Stimulated activated naive CD8-positive, alpha-beta T cell treated with anti-CD3 and anti-CD28 coated beads, Interleukin-15, Interleukin-2, amounts not matched to agents 100 ng/mL and 50 ng/mL, for 24 hours (primary cell): ENCODE data around the gene DEGS1.

Source experiments
- H3K27ac Mint-ChIP-seq: one replicate; pipeline ENCODE4 v1.8.0; 2021; ENCODE audit warnings: mild to moderate bottlenecking, mixed read lengths
- H3K27me3 Mint-ChIP-seq: one replicate; pipeline ENCODE4 v1.8.0; 2021; ENCODE audit warnings: mixed read lengths
- H3K36me3 Mint-ChIP-seq: one replicate; pipeline ENCODE4 v1.8.0; 2021; ENCODE audit warnings: low read depth, mixed read lengths
- H3K4me1 Mint-ChIP-seq: one replicate; pipeline ENCODE4 v1.8.0; 2021; ENCODE audit warnings: low read depth, mixed read lengths
- H3K4me3 Mint-ChIP-seq: one replicate; pipeline ENCODE4 v1.8.0; 2021; ENCODE audit warnings: mild to moderate bottlenecking, mixed read lengths
- H3K9me3 Mint-ChIP-seq: one replicate; pipeline ENCODE4 v1.8.0; 2021; ENCODE audit warnings: mixed read lengths

DEGS1 gene

GRCh38 chr1:224182866-224183590, at the start of gene DEGS1:
Gene DEGS1 (plus strand): TSS chr1:224183240. CDS start chr1:224183337, 97 bp downstream.
- Mint-ChIP-seq H3K4me1 (peaks cover 50% of the 10 kb centered on the region), H3K4me3 (peak within 1 kb of the TSS; percentile 96), H3K27me3 (no peaks in the 10 kb centered on the region), H3K9me3 (no peaks in the 10 kb centered on the region), H3K36me3 (peaks cover 27% of the 10 kb centered on the region), H3K27ac (peak within 1 kb of the TSS; percentile 96)

GRCh38 chr1:224133741-224134299, 49.2 kb upstream of the DEGS1 start:
- no peaks in the 10 kb centered on the region for H3K9me3 Mint-ChIP-seq
- H3K27ac Mint-ChIP-seq: no peak overlapping the region
- no peak overlapping the region for H3K4me3 Mint-ChIP-seq
- H3K27me3 Mint-ChIP-seq: no peaks in the 10 kb centered on the region
- H3K36me3 Mint-ChIP-seq: peaks cover 45% of the 10 kb centered on the region
- no peaks in the 10 kb centered on the region for H3K4me1 Mint-ChIP-seq

- Mint-ChIP-seq H3K4me1 (no peaks in the 10 kb centered on the region), H3K4me3 (no peak overlapping the region), H3K27me3 (no peaks in the 10 kb centered on the region), H3K27ac (no peak overlapping the region), H3K9me3 (no peaks in the 10 kb centered on the region), H3K36me3 (peaks cover 35% of the 10 kb centered on the region)
Measured at GRCh38 chr1:224137518-224137917, 45.5 kb upstream of the DEGS1 start.

DNA sequence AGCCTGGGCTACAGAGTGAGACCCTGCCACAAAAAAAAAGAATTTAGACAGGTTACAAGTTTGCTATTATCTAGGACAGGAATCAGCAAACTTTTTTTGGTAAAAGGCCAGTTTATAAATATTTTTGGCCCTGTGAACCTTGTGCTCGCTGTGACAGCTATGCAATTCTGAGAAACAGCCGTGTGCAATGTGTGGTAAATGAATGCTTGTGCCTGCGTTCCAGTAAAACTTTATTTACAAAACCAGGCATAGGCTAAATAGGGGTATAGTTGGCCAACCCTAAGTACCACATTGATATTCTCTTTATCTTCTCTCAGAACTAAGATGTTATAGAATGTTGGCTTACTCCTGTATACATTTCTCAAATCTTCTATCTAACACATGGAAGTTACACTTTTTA, 44.8 kb upstream of the DEGS1 start:
- Mint-ChIP-seq H3K27me3 (no peaks in the 10 kb centered on the region), H3K4me3 (no peak overlapping the region), H3K9me3 (no peaks in the 10 kb centered on the region), H3K27ac (no peak overlapping the region), H3K36me3 (peaks cover 30% of the 10 kb centered on the region), H3K4me1 (no peaks in the 10 kb centered on the region)

GRCh38 chr1:224141693-224142092, 41.3 kb upstream of the DEGS1 start:
- peaks cover 20% of the 10 kb centered on the region for H3K36me3 Mint-ChIP-seq

GRCh38 chr1:224149709-224150108, 33.3 kb upstream of the DEGS1 start:
- Mint-ChIP-seq H3K4me3 (no peak overlapping the region), H3K27me3 (no peaks in the 10 kb centered on the region), H3K27ac (no peak overlapping the region), H3K9me3 (no peaks in the 10 kb centered on the region), H3K36me3 (peaks cover 24% of the 10 kb centered on the region), H3K4me1 (peaks cover 4% of the 10 kb centered on the region)

More at GRCh38 chr1:224141693-224142092, 41.3 kb upstream of the DEGS1 start:
- Mint-ChIP-seq H3K4me3 (no peak overlapping the region), H3K4me1 (no peaks in the 10 kb centered on the region), H3K9me3 (no peaks in the 10 kb centered on the region), H3K27me3 (no peaks in the 10 kb centered on the region), H3K27ac (no peak overlapping the region)

- Mint-ChIP-seq H3K27ac (no peak overlapping the region), H3K4me3 (no peak overlapping the region), H3K36me3 (peaks cover 32% of the 10 kb centered on the region), H3K4me1 (peaks cover 4% of the 10 kb centered on the region), H3K27me3 (no peaks in the 10 kb centered on the region), H3K9me3 (no peaks in the 10 kb centered on the region)
Measured at GRCh38 chr1:224151117-224151516, 31.9 kb upstream of the DEGS1 start.

GRCh38 chr1:224157316-224157715, 25.7 kb upstream of the DEGS1 start:
- H3K4me3 Mint-ChIP-seq: no peak overlapping the region
- H3K4me1 Mint-ChIP-seq: no peaks in the 10 kb centered on the region
- no peaks in the 10 kb centered on the region for H3K27me3 Mint-ChIP-seq
- H3K9me3 Mint-ChIP-seq: no peaks in the 10 kb centered on the region
- H3K27ac Mint-ChIP-seq: no peak overlapping the region
- H3K36me3 Mint-ChIP-seq: peaks cover 37% of the 10 kb centered on the region

DNA sequence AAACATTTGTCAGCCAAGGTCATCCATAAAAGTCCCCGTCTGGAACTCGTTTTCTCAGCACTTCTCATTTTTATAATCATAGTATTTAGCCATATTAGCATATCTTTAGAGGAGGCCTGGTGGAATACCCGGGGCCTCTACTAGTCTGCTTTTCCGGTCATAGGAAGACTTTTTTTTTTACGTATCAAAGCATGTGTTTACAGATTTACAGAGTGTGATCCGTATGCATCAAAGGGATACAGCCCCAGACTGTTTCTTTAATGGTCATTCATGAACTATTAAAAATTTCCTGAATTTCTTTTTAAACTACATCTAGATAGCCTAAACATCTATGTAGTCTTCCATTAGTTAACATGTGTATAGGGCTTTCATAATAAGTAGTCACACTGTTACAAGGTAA, 23.5 kb upstream of the DEGS1 start:
- no peaks in the 10 kb centered on the region for H3K4me1 Mint-ChIP-seq
- no peaks in the 10 kb centered on the region for H3K9me3 Mint-ChIP-seq
- no peak overlapping the region for H3K4me3 Mint-ChIP-seq
- H3K27ac Mint-ChIP-seq: no peak overlapping the region
- no peaks in the 10 kb centered on the region for H3K27me3 Mint-ChIP-seq
- H3K36me3 Mint-ChIP-seq: peaks cover 30% of the 10 kb centered on the region

DNA sequence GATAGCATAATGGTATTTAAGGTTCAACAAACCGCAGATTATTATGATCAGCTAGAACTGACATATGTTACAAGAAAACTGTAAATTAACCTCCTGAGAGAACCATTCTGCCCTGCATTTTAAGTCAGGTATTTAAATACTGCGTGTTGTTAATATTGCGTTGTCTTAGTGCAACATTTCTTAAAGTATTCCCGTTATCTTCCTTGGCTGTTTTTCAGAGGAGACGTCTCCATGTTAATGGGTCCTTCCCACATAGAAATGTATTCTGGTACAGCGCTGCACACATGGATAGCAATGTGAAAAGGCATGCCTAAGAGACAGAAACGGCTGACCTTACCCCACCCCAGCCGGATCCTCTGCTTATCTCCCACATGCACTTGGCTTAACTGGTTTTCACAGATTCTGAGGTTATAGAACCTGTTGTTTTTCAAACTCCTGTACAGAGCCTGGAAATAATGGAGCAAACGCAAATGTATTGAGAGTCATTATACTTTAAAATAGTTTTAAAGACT, 22.8 kb upstream of the DEGS1 start:
- Mint-ChIP-seq H3K4me1 (no peaks in the 10 kb centered on the region), H3K27ac (no peak overlapping the region), H3K27me3 (no peaks in the 10 kb centered on the region), H3K4me3 (no peak overlapping the region), H3K9me3 (no peaks in the 10 kb centered on the region), H3K36me3 (peaks cover 30% of the 10 kb centered on the region)

DNA sequence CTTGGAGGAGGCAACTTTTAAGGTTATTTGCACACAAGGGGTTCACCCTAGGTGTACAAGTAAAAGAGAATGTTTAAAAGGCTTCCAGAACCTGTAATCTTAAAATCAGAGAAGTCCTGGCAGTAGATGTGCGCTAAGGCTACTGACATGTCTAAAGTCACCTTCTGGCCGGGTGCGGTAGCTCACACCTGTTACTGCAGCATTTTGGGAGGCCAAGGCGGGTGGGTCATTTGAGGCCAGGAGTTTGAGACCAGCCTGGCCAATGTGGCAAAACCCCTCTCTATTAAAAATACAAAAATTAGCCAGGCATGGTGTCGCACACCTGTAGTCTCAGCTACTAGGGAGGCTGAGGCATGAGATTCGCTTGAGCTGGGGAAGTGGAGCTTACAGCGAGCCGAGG, 20.3 kb upstream of the DEGS1 start:
- Mint-ChIP-seq H3K9me3 (no peaks in the 10 kb centered on the region), H3K36me3 (peaks cover 15% of the 10 kb centered on the region), H3K4me1 (no peaks in the 10 kb centered on the region), H3K4me3 (no peak overlapping the region), H3K27ac (no peak overlapping the region), H3K27me3 (no peaks in the 10 kb centered on the region)

GRCh38 chr1:224163311-224163710, 19.7 kb upstream of the DEGS1 start:
- Mint-ChIP-seq H3K27me3 (no peaks in the 10 kb centered on the region), H3K9me3 (no peaks in the 10 kb centered on the region), H3K4me3 (no peak overlapping the region), H3K36me3 (peaks cover 10% of the 10 kb centered on the region), H3K4me1 (peaks cover under 1% of the 10 kb centered on the region), H3K27ac (no peak overlapping the region)

- H3K27me3 Mint-ChIP-seq: no peaks in the 10 kb centered on the region
- H3K4me3 Mint-ChIP-seq: peak overlapping the region; percentile 73
- peaks cover 4% of the 10 kb centered on the region for H3K36me3 Mint-ChIP-seq
- H3K4me1 Mint-ChIP-seq: peaks cover 34% of the 10 kb centered on the region
- peaks cover 9% of the 10 kb centered on the region for H3K9me3 Mint-ChIP-seq
- peak overlapping the region; percentile 76 for H3K27ac Mint-ChIP-seq
Measured at GRCh38 chr1:224168859-224169380, 14.1 kb upstream of the DEGS1 start.

- H3K27ac Mint-ChIP-seq: no peak overlapping the region
- H3K4me1 Mint-ChIP-seq: peaks cover 34% of the 10 kb centered on the region
- H3K36me3 Mint-ChIP-seq: peaks cover 4% of the 10 kb centered on the region
- H3K9me3 Mint-ChIP-seq: peaks cover 9% of the 10 kb centered on the region
- no peaks in the 10 kb centered on the region for H3K27me3 Mint-ChIP-seq
- peak overlapping the region; percentile 24 for H3K4me3 Mint-ChIP-seq
Measured at GRCh38 chr1:224169718-224170270, 13.2 kb upstream of the DEGS1 start.

GRCh38 chr1:224170343-224170742, 12.7 kb upstream of the DEGS1 start:
- Mint-ChIP-seq H3K36me3 (peaks cover 4% of the 10 kb centered on the region), H3K4me1 (peaks cover 35% of the 10 kb centered on the region), H3K27ac (no peak overlapping the region), H3K9me3 (peaks cover 9% of the 10 kb centered on the region), H3K4me3 (peak overlapping the region; percentile 24), H3K27me3 (no peaks in the 10 kb centered on the region)
